ENCODE results near the gene CHAF1A. TPM values are rescaled to one million over a fixed set of nuclear protein-coding genes. Genes with fewer than 3 reads are reported as not detected.
A peak's percentile ranks its signal among the peaks of the same experiment; 100 is the strongest.

The CHAF1A gene
- total and polyA plus RNA-seq, 2 donors (not counting 1 experiment from before 2014, with no cell fraction given): 5.9 TPM

GRCh38 chr19:4362101-4362828, 40.2 kb upstream of the CHAF1A start:
- no peak for TF ChIP-seq EZH2 (IDR thresholded peaks at IDR 0.05; ENCODE audit: low read length, missing control alignments)
- no peak for TF ChIP-seq CTCF (conservative IDR thresholded peaks at IDR 0.05 in 1 of 2, IDR thresholded peaks at IDR 0.05 in 1 of 2; ENCODE audit: low read depth in 1 of 2, low read length in 2 of 2)
- peaks cover 61% of the 10 kb centered on the region for H3K36me3 ChIP-seq (ENCODE audit: control insufficient read depth, insufficient read depth, low read length)
- DNase-seq (ENCODE audit: low read depth in 2 of 2): no peak
- H3K9ac ChIP-seq (ENCODE audit: insufficient read depth, low read length): no peak overlapping the region
- H4K20me1 ChIP-seq (ENCODE audit: control insufficient read depth, extremely low read depth, insufficient read depth, low read length): no peaks in the 10 kb centered on the region
- H3K27ac ChIP-seq (ENCODE audit: insufficient read depth, low read length): no peak overlapping the region
- no peaks in the 10 kb centered on the region for H3K9me3 ChIP-seq (ENCODE audit: control insufficient read depth, insufficient read depth, low read depth, low read length)
- H3K4me2 ChIP-seq (ENCODE audit: extremely low read depth, insufficient read depth, low read length): no peak overlapping the region
- no peak overlapping the region for H2AFZ ChIP-seq (ENCODE audit: low read length)
- H3K27me3 ChIP-seq (ENCODE audit: control insufficient read depth, insufficient read depth, low read length): no peaks in the 10 kb centered on the region
- H3K4me3 ChIP-seq (replicated peaks in 1 of 4; ENCODE audit: control extremely low read depth in 1 of 4, insufficient read depth in 1 of 4, low read depth in 3 of 4, low read length in 4 of 4): no peak overlapping the region
- peaks cover 9% of the 10 kb centered on the region for H3K79me2 ChIP-seq (ENCODE audit: control insufficient read depth, insufficient read depth, low read length)
- H3K4me1 ChIP-seq (ENCODE audit: control insufficient read depth, extremely low read depth, insufficient read depth, low read length): no peaks in the 10 kb centered on the region

GRCh38 chr19:4362831-4363545, 39.5 kb upstream of the CHAF1A start:
- no peak for DNase-seq (ENCODE audit: low read depth in 2 of 2)
- Histone ChIP-seq H3K27ac (ENCODE audit: insufficient read depth, low read length) (no peak overlapping the region), H3K9ac (ENCODE audit: insufficient read depth, low read length) (no peak overlapping the region), H3K79me2 (ENCODE audit: control insufficient read depth, insufficient read depth, low read length) (peaks cover 16% of the 10 kb centered on the region), H3K4me3 (replicated peaks in 1 of 4; ENCODE audit: control extremely low read depth in 1 of 4, insufficient read depth in 1 of 4, low read depth in 3 of 4, low read length in 4 of 4) (no peak overlapping the region), H2AFZ (ENCODE audit: low read length) (no peak overlapping the region), H3K9me3 (ENCODE audit: control insufficient read depth, insufficient read depth, low read depth, low read length) (no peaks in the 10 kb centered on the region), H4K20me1 (ENCODE audit: control insufficient read depth, extremely low read depth, insufficient read depth, low read length) (no peaks in the 10 kb centered on the region), H3K36me3 (ENCODE audit: control insufficient read depth, insufficient read depth, low read length) (peaks cover 62% of the 10 kb centered on the region), H3K27me3 (ENCODE audit: control insufficient read depth, insufficient read depth, low read length) (no peaks in the 10 kb centered on the region), H3K4me2 (ENCODE audit: extremely low read depth, insufficient read depth, low read length) (no peak overlapping the region), H3K4me1 (ENCODE audit: control insufficient read depth, extremely low read depth, insufficient read depth, low read length) (no peaks in the 10 kb centered on the region)
- TF ChIP-seq CTCF (conservative IDR thresholded peaks at IDR 0.05 in 1 of 2, IDR thresholded peaks at IDR 0.05 in 1 of 2; ENCODE audit: low read depth in 1 of 2, low read length in 2 of 2) (peak in 1 of 2 donors; percentile 29), EZH2 (IDR thresholded peaks at IDR 0.05; ENCODE audit: low read length, missing control alignments) (no peak)

GRCh38 chr19:4363571-4364304, 38.7 kb upstream of the CHAF1A start:
- H3K4me3 ChIP-seq (replicated peaks in 1 of 4; ENCODE audit: control extremely low read depth in 1 of 4, insufficient read depth in 1 of 4, low read depth in 3 of 4, low read length in 4 of 4): no peak overlapping the region
- no peak overlapping the region for H3K27ac ChIP-seq (ENCODE audit: insufficient read depth, low read length)
- H3K27me3 ChIP-seq (ENCODE audit: control insufficient read depth, insufficient read depth, low read length): no peaks in the 10 kb centered on the region
- TF ChIP-seq CTCF (conservative IDR thresholded peaks at IDR 0.05 in 1 of 2, IDR thresholded peaks at IDR 0.05 in 1 of 2; ENCODE audit: low read depth in 1 of 2, low read length in 2 of 2): no peak
- TF ChIP-seq EZH2 (IDR thresholded peaks at IDR 0.05; ENCODE audit: low read length, missing control alignments): no peak
- peaks cover 22% of the 10 kb centered on the region for H3K79me2 ChIP-seq (ENCODE audit: control insufficient read depth, insufficient read depth, low read length)
- H3K9me3 ChIP-seq (ENCODE audit: control insufficient read depth, insufficient read depth, low read depth, low read length): no peaks in the 10 kb centered on the region
- DNase-seq (ENCODE audit: low read depth in 2 of 2): no peak
- peaks cover 62% of the 10 kb centered on the region for H3K36me3 ChIP-seq (ENCODE audit: control insufficient read depth, insufficient read depth, low read length)
- no peaks in the 10 kb centered on the region for H4K20me1 ChIP-seq (ENCODE audit: control insufficient read depth, extremely low read depth, insufficient read depth, low read length)
- no peak overlapping the region for H3K9ac ChIP-seq (ENCODE audit: insufficient read depth, low read length)
- no peak overlapping the region for H3K4me2 ChIP-seq (ENCODE audit: extremely low read depth, insufficient read depth, low read length)
- peaks cover 5% of the 10 kb centered on the region for H3K4me1 ChIP-seq (ENCODE audit: control insufficient read depth, extremely low read depth, insufficient read depth, low read length)
- H2AFZ ChIP-seq (ENCODE audit: low read length): no peak overlapping the region
